ENCODE measurements around the gene GFPT1. TPM values are rescaled to one million over a fixed set of nuclear protein-coding genes. Genes with fewer than 3 reads are reported as not detected.

The GFPT1 gene
- total RNA-seq, 2 donors from 2014 or later: 218 to 289 TPM

DNA sequence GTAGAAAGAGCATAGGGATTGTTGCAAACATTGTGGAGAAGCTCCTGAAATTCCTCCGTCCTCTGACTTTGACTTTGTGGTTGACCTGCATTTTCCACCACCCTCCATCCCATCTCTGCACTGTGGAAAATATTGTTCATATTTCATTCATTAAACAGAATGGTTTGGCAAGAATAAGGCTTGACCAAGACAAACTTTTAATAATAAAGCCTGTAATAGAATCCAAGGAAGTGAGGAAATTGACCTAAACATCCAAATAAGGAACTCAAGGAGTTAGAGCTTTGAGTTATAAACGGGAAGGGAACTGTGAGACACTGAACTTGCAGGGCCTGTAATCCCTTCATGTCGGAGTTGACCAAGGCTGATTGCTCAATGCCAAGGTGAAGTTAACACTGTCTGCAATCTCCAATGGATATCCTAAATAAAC lies 115.2 kb downstream of the GFPT1 start:
- H3K9me3 ChIP-seq: no peaks in the 10 kb centered on the region
- H3K27me3 ChIP-seq: no peaks in the 10 kb centered on the region
- no peaks in the 10 kb centered on the region for H3K4me1 ChIP-seq
- H3K4me3 ChIP-seq: no peak overlapping the region
- no peaks in the 10 kb centered on the region for H3K36me3 ChIP-seq
- H3K27ac ChIP-seq: no peak overlapping the region
- no peak overlapping the region for H3K9ac ChIP-seq (ENCODE audit: low read depth in 2 of 2, low read length in 2 of 2)
- no peak for DNase-seq
- TF ChIP-seq, protein P1, sequence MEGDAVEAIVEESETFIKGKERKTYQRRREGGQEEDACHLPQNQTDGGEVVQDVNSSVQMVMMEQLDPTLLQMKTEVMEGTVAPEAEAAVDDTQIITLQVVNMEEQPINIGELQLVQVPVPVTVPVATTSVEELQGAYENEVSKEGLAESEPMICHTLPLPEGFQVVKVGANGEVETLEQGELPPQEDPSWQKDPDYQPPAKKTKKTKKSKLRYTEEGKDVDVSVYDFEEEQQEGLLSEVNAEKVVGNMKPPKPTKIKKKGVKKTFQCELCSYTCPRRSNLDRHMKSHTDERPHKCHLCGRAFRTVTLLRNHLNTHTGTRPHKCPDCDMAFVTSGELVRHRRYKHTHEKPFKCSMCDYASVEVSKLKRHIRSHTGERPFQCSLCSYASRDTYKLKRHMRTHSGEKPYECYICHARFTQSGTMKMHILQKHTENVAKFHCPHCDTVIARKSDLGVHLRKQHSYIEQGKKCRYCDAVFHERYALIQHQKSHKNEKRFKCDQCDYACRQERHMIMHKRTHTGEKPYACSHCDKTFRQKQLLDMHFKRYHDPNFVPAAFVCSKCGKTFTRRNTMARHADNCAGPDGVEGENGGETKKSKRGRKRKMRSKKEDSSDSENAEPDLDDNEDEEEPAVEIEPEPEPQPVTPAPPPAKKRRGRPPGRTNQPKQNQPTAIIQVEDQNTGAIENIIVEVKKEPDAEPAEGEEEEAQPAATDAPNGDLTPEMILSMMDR (IDR thresholded peaks at IDR 0.05): no peak
- intact Hi-C loops (cut with DNase I): no loop called here

Other genes with a start within 250 kb of the GFPT1 start
- gene NFU1, start 50.2 kb upstream of the GFPT1 start, total RNA-seq: 10 to 100 TPM; 58.4 to 62.0 TPM